GM18519 (cell line): ENCODE measurements around the gene ETDB.
"Not testable (repeated sequence)": the region's sequence is repeated elsewhere in the genome, so short reads cannot be mapped to it uniquely, and the experiment has no call there.

Experiments
- ATAC-seq: cut with Tn5 transposase; IDR thresholded peaks from one replicate; pipeline ENCODE4 v1.9.1; 2021; ENCODE audit warnings: mild to moderate bottlenecking, moderate library complexity; ENCODE audit not compliant: unreplicated experiment, low FRiP score

The ETDB gene

GRCh38 chrX:135120056-135120576 lies at the start of gene ETDB:
TSS of gene ETDB (minus strand) at chrX:135120526. CDS start at chrX:135119261, 1,265 bp downstream.
- ATAC-seq: not testable (repeated sequence)

- not testable (repeated sequence) for ATAC-seq
These were observed 49.2 kb upstream of the ETDB start for GRCh38 chrX:135169534-135169933.

GRCh38 chrX:135168486-135168885 lies 48.2 kb upstream of the ETDB start:
- no peak for ATAC-seq

- ATAC-seq: not testable (repeated sequence)
These were observed 34.4 kb upstream of the ETDB start for GRCh38 chrX:135154688-135155087.

GRCh38 chrX:135126145-135126544 lies 5.8 kb upstream of the ETDB start:
- not testable (repeated sequence) for ATAC-seq

GRCh38 chrX:135116064-135116463 lies 4.3 kb downstream of the ETDB start:
- ATAC-seq: not testable (repeated sequence)

GRCh38 chrX:135114392-135114791 lies 5.9 kb downstream of the ETDB start:
- ATAC-seq: peak; percentile 97

- no peak for ATAC-seq
These were observed 7.6 kb downstream of the ETDB start for GRCh38 chrX:135112743-135113142.

- ATAC-seq: no peak
These were observed 8.1 kb downstream of the ETDB start for GRCh38 chrX:135112096-135112729.

- no peak for ATAC-seq
These were observed 10.8 kb downstream of the ETDB start for GRCh38 chrX:135109554-135109953.

GRCh38 chrX:135099493-135099783 lies 20.9 kb downstream of the ETDB start:
- no peak for ATAC-seq

- ATAC-seq: not testable (repeated sequence)
These were observed 23.1 kb downstream of the ETDB start for GRCh38 chrX:135097196-135097744.

- no peak for ATAC-seq
These were observed 24.6 kb downstream of the ETDB start for GRCh38 chrX:135095715-135096114.

GRCh38 chrX:135094726-135095125 lies 25.6 kb downstream of the ETDB start:
- ATAC-seq: no peak

- no peak for ATAC-seq
These were observed 31.2 kb downstream of the ETDB start for GRCh38 chrX:135089126-135089525.

- no peak for ATAC-seq
These were observed 32.5 kb downstream of the ETDB start for GRCh38 chrX:135087867-135088266.

- peak; percentile 64 for ATAC-seq
These were observed 34.0 kb downstream of the ETDB start for GRCh38 chrX:135086197-135086854.

- no peak for ATAC-seq
These were observed 38.5 kb downstream of the ETDB start for GRCh38 chrX:135081693-135082404.
